Measurements from ENCODE around the gene PRSS35.

The PRSS35 gene

GRCh38 chr6:83511266-83511665, 1.1 kb upstream of the PRSS35 start:
- no peak for TF ChIP-seq CTCF (IDR thresholded peaks at IDR 0.05; ENCODE audit: borderline replicate concordance, control extremely low read depth, extremely low read depth, insufficient read depth, missing control alignments)
- DNase-seq (ENCODE audit: low spot score), result no peak
- in situ Hi-C loops (cut with MboI; ENCODE audit: low sequenced_read_pairs, unreplicated experiment), result no loop called here

GRCh38 chr6:83514466-83514865, 2.1 kb downstream of the PRSS35 start:
- in situ Hi-C loops (cut with MboI; ENCODE audit: low sequenced_read_pairs, unreplicated experiment), result no loop called here
- TF ChIP-seq CTCF (IDR thresholded peaks at IDR 0.05; ENCODE audit: borderline replicate concordance, control extremely low read depth, extremely low read depth, insufficient read depth, missing control alignments), result no peak
- DNase-seq (ENCODE audit: low spot score), result no peak

- in situ Hi-C loops (cut with MboI; ENCODE audit: low sequenced_read_pairs, unreplicated experiment), result loop anchor here (5.0 kb wide), 1 partner anchor 293 kb away; no protein-coding TSS in a partner anchor
- peak; percentile 66 for TF ChIP-seq CTCF (IDR thresholded peaks at IDR 0.05; ENCODE audit: borderline replicate concordance, control extremely low read depth, extremely low read depth, insufficient read depth, missing control alignments)
- peak; percentile 59 for DNase-seq (ENCODE audit: low spot score)
These were observed 2.6 kb downstream of the PRSS35 start for GRCh38 chr6:83514866-83515466.

GRCh38 chr6:83517500-83517899, 5.2 kb downstream of the PRSS35 start:
- in situ Hi-C loops (cut with MboI; ENCODE audit: low sequenced_read_pairs, unreplicated experiment), result loop anchor here (5.0 kb wide), 1 partner anchor 295 kb away; no protein-coding TSS in a partner anchor
- DNase-seq (ENCODE audit: low spot score), result no peak
- no peak for TF ChIP-seq CTCF (IDR thresholded peaks at IDR 0.05; ENCODE audit: borderline replicate concordance, control extremely low read depth, extremely low read depth, insufficient read depth, missing control alignments)

GRCh38 chr6:83518816-83519480, 6.6 kb downstream of the PRSS35 start:
- DNase-seq (ENCODE audit: low spot score), result no peak
- in situ Hi-C loops (cut with MboI; ENCODE audit: low sequenced_read_pairs, unreplicated experiment), result loop anchor here (5.0 kb wide), 1 partner anchor 297 kb away; no protein-coding TSS in a partner anchor
- no peak for TF ChIP-seq CTCF (IDR thresholded peaks at IDR 0.05; ENCODE audit: borderline replicate concordance, control extremely low read depth, extremely low read depth, insufficient read depth, missing control alignments)

GRCh38 chr6:83536034-83536646, 23.8 kb downstream of the PRSS35 start:
- in situ Hi-C loops (cut with MboI; ENCODE audit: low sequenced_read_pairs, unreplicated experiment), result no loop called here
- peak; percentile 32 for DNase-seq (ENCODE audit: low spot score)
- peak; percentile 67 for TF ChIP-seq CTCF (IDR thresholded peaks at IDR 0.05; ENCODE audit: borderline replicate concordance, control extremely low read depth, extremely low read depth, insufficient read depth, missing control alignments)

Data from GM13976 (cell line).